Heart left ventricle (tissue), 13 donors: Measurements from ENCODE around the gene CHD9.

Source experiments
- POLR2A ChIP-seq, 2 donors: fragments of 450-650 bp; IDR thresholded peaks; one replicate each; pipeline ENCODE4 v1.6.1; 2017; ENCODE audit warnings: antibody characterized with exemption in 2 of 2, mild to moderate bottlenecking in 2 of 2, moderate library complexity in 2 of 2
- TF ChIP-seq, protein P1 (sequence below), 12 donors: fragments of 200-600 bp; sonication (generic) in 4 of 12; IDR thresholded peaks; one replicate each; pipeline versions ENCODE4 v1.5.0 to v1.8.0; 2018 to 2022; ENCODE audit warnings: antibody characterized with exemption in 12 of 12, mild to moderate bottlenecking in 5 of 12
- donor health status: ischemic (EF 13 %, LVEDD 7.1; RV severe dilation, severe dysfunction).
- donor health status: DM: no; HTN: yes; CAD: no.
- donor health status: DM: no; HTN: no; CAD: no.
- donor health status: ischemic (EF 25% LVEDD 6.9; RV normal size, moderate dysfunction).
- donor health status: ischemic (EF 25% LVEDD 5.7; RV mildly dilated, moderate dysfunction).
- donor health status: ischemic (EF 35%, LVEDD 5.7; RV mildly dilated, moderate dysfunction).
- donor health status: nonischemic (EF 11% LVEDD 7.7; RV severe dilation, severe dysfunction).
- donor health status: DM: yes; HTN: yes; CAD: no.
- donor health status: PGD.
- donor health status: ischemic (EF 29% LVEDD 5.4; RV normal size, mild dysfunction).
- donor health status: nonischemic (EF 23%, LVEDD 6.1; RV moderate dilation, normal function).

DNA sequence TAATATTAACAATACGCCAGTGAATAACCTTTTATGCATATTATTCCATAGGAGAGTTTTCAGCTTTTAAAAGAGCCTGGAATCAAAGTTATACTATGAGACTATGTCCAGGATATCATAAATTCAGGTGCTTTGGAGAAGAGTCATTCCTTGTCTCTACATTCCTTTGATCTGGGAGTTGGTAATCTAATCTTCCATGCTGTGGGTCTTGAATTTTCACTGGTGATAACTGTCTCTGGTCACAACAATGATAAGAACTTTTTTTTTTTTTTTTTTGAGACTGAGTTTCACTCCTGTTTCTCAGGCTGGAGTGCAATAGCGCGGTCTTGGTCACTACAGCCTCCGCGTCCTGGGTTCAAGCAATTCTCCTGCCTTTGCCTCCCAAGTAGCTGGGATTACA lies 50.8 kb downstream of the CHD9 start:
- TF ChIP-seq, protein P1, sequence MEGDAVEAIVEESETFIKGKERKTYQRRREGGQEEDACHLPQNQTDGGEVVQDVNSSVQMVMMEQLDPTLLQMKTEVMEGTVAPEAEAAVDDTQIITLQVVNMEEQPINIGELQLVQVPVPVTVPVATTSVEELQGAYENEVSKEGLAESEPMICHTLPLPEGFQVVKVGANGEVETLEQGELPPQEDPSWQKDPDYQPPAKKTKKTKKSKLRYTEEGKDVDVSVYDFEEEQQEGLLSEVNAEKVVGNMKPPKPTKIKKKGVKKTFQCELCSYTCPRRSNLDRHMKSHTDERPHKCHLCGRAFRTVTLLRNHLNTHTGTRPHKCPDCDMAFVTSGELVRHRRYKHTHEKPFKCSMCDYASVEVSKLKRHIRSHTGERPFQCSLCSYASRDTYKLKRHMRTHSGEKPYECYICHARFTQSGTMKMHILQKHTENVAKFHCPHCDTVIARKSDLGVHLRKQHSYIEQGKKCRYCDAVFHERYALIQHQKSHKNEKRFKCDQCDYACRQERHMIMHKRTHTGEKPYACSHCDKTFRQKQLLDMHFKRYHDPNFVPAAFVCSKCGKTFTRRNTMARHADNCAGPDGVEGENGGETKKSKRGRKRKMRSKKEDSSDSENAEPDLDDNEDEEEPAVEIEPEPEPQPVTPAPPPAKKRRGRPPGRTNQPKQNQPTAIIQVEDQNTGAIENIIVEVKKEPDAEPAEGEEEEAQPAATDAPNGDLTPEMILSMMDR (IDR thresholded peaks at IDR 0.05) = no peak
- TF ChIP-seq POLR2A (IDR thresholded peaks at IDR 0.05) = no peak
